DOHH2 (cell line): Measurements from ENCODE around the gene RPL9.

Experiments used
- EZH2phosphoT487 ChIP-seq: fragments of 200-600 bp; sonication (generic); IDR thresholded peaks from 2 replicates; pipeline ENCODE4 v1.6.1; 2017; ENCODE audit warnings: borderline replicate concordance, mild to moderate bottlenecking, antibody characterized with exemption, low read length, moderate library complexity, mixed read lengths
- TF ChIP-seq, protein P1 (sequence below): fragments of 200-600 bp; sonication (generic); IDR thresholded peaks from one replicate; pipeline ENCODE4 v1.5.1; 2014; ENCODE audit warnings: antibody characterized with exemption, mild to moderate bottlenecking, low read depth, low read length; ENCODE audit not compliant: poor library complexity, severe bottlenecking

DNA sequence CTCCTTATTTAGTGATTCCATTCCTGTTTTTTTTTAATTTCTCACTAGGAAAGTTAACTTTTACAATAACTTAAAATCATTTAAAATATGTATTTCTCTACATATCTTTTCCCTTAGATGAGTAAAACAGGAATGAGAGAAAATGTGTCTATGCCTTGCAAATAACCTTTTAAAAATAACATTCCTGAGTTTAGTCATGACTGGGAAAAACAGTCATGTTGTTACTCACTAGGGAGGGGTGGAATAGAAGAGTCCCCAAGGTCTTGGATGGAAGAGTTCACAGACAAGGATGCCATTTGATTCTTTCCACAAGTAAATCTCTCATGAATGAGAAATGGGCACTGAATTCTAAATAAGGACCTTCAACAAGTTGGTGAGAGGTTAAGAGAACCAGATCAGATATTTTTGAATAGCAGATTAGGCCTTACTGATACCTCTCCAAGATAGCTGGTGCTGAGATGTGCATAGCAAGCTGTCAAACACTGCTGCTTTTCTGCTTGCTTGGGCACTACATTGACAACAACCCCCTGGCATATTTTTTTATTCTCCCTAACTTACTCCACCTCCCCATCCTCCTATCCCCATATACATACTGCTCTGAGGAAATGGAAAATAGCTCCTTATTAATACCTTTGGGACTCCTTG, 43.4 kb upstream of the RPL9 start:
- TF ChIP-seq, protein P1, sequence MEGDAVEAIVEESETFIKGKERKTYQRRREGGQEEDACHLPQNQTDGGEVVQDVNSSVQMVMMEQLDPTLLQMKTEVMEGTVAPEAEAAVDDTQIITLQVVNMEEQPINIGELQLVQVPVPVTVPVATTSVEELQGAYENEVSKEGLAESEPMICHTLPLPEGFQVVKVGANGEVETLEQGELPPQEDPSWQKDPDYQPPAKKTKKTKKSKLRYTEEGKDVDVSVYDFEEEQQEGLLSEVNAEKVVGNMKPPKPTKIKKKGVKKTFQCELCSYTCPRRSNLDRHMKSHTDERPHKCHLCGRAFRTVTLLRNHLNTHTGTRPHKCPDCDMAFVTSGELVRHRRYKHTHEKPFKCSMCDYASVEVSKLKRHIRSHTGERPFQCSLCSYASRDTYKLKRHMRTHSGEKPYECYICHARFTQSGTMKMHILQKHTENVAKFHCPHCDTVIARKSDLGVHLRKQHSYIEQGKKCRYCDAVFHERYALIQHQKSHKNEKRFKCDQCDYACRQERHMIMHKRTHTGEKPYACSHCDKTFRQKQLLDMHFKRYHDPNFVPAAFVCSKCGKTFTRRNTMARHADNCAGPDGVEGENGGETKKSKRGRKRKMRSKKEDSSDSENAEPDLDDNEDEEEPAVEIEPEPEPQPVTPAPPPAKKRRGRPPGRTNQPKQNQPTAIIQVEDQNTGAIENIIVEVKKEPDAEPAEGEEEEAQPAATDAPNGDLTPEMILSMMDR: no peak
- no peak for TF ChIP-seq EZH2phosphoT487
